GM19240 (cell line): ENCODE measurements around the gene NEUROG3.
"Not testable (repeated sequence)": the region's sequence is repeated elsewhere in the genome, so short reads cannot be mapped to it uniquely, and the experiment has no call there.

Source experiments
- DNase-seq: peaks from one replicate; pipeline ENCODE4 v3.0.0; 2011; ENCODE audit warnings: low spot score; ENCODE audit not compliant: insufficient read length

The NEUROG3 gene

DNA sequence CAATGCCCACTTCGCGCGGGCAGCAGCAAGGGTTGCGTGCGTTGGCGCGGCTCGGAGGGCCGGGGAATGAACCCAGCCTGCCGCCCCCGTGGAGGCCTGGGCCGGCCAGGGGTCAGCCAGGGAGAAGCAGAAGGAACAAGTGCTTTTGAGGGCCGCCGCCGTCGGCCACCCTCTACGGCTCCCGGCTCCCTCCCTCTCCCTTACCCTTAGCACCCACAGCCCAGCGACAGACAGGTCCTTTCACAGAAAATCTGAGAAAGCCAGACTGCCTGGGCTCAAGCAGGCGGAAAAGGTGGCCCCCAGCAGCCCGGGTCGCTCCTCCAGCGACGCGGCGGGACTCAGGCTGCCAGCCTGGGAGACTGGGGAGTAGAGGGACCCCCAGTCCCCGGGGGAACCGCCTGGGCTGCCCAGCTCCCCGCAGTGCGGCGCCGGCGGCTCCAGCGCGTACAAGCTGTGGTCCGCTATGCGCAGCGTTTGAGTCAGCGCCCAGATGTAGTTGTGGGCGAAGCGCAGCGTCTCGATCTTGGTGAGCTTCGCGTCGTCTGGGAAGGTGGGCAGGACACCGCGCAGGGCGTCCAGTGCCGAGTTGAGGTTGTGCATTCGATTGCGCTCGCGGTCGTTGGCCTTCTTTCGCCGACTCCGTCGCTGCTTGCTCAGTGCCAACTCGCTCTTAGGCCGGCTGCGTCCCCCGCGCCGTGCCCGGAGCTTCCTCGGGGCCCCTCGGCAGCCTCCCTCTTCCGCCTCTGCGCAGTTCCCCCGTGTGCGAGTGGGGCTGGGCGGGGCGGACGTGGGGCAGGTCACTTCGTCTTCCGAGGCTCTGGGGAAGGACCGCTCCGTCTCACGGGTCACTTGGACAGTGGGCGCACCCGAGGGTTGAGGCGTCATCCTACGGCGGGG lies 815 bp downstream of the NEUROG3 start:
- DNase-seq, result no peak

DNA sequence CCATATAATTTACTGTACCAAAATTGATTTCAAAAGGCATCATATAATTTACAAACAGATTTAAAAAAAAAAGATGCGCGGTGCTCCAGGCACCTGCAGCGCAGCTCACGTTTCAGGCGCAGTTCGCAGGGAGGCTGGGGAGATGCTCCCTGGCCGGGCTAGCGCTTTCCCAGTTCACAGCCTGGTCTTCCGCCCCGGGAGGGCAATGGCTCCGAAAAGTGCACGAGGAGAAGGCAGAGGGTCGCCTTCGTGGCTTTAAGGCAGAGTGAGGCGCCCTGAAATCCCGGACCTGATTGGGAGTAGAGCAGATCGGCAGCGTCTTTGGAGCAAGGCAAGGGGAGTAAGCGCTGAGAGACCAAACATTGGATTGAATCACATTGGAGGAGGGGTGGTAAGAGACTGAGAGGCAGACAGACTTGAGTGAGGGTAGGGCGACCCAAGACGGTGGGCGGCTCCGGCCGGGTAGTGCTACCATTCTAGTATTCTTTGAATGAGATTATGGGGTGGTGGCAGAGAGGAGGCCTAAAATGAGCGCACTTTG lies 1.5 kb downstream of the NEUROG3 start:
- DNase-seq, result no peak

DNA sequence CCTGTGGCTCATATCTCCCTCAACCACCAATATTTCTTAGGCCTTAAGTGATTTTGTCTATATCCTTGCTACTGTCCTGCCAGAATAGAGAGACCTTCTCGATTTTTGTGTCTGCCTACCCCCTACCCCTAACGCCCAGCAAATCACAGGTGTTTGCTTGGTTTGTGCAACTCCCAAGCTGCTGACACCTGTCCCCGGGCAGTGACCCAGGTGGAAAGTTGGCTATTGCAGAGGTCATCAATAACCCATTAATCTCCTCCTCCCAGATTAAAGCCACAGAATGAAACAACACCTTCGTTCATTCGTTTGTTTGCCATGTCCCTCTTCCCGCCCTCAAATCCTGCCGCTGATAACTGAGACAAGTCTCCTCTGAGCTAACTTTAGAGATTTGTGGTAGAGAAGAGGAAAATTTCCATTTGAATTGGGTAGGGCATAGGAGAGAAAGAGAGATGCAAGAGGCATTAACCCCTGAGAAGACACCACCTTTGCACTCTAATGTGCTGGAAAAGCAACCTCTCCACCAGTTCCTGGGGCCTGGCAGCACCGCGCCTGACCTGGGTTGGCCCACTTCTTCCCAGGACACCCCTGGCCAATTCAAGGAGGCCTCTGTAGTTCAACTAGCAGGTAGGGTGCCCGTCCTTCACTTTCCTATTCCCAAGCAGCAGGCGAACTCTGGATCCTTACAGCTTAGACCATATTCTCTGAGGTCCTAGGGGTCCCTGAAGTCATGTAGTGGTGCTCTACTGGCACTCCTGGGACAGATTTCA lies 3.0 kb downstream of the NEUROG3 start:
- DNase-seq, result no peak

DNA sequence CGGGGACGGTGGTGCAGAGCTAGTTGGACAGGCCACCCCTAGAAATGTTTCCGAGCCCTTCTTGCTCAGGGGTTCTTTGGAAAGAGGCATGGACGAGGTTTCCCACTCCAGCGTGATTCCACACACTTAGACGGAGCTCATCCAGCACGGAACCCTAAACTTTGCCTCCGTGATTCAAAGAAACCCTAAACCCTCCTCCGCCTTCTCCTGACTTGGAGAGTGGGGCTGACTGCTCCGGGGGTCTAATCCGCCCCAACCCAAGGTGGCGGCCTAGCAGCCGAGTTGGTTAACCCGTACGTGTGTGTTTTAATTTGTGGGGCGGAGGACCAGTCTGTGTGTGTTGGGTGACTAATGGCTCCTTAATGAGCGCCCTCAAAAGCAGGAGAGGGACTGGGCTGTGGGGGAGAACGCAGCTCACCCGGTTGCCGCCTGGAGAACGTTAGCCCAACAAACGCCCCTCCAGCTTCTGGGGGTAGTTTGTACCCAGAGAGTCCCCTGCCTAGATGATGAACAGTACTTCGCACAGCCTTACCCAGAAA lies 3.8 kb downstream of the NEUROG3 start:
- no peak for DNase-seq

DNA sequence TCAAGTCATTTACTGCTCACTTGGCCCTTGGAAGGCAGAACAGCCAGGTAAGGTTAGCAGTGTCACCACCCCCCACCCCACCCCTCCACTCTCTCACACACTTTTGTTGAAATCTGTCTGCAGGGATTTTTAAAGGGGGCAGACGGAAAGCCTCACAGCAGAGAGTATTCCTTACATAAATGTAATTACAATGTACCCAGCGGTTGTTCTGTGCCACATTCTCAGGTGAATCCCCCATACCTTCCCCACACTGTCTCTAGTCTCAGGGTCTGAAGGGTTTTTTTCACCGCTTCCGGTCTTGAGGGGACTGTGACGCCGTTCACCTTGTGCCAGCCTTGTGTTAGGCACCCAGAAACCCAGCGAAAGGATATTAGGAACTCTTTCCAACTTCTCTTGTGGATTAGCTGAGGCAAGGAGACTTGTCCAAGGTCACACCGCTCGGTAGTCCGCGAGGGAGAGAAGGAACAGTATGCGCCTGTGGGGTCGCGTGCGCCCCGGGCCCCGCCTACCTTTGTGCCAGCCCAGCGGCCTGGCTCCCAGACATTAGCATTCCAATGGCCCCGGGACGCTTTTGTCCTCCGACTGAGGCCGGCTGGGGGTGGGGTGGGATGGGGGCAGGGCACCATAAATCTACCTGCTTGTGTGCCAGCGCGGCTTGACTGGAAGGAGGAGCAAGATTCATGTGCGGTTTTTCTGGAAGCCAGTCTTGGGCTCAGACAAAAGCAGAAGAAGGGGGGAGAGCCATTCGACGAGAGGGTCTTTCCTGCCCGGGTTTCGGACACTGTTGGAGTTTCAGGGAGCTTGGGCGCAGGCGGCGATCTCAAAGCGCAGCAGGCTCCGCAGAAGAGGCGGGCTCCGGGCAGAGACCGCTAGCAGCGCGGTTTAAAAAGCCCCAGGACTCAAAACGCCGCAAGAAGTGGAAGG lies 4.5 kb downstream of the NEUROG3 start:
- DNase-seq, result no peak

DNA sequence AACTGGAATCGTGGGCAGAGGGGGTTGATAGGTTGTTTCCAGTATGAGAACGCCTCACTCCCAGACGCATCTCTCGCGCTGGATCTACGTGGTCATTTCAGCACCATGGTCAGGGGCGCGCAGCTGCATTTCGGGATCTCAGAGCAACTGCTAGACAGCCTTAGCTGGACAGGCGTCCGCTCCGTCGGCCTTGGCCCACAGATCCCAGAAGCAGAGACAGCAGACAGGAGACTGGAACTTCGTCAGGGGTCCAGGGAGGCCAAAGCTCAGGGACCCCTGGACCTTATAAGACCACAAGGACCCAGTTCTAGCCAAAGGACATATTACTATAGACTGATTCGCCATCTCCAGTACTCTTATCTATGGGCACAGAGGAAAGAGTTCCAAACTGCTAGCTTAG lies 5.3 kb downstream of the NEUROG3 start:
- no peak for DNase-seq

DNA sequence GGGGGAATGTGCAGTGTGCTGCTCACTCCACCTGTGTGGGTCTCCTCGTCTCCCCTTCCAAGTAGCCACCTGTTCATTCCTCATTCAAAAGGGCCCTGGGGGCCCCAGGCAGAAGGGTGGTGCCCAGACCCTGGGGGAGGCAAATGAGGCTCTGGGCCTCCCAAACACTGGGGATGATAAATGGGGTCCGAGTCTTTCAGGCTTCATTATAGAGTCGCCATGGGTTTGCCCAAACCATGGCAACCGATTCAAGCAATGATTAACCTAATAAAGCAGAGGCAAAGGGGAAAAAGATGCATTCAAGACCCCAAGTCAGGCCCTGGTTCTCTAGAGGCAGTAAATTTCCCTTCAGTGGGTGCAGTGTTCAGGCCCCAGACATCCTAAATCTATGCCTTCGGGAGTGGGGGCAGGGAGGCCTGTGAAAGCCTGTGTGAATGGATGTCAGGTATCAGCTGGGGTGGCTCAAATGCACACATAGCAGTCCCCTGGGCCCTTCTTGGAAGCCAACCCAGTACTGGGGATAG lies 10.4 kb downstream of the NEUROG3 start:
- DNase-seq, result no peak

DNA sequence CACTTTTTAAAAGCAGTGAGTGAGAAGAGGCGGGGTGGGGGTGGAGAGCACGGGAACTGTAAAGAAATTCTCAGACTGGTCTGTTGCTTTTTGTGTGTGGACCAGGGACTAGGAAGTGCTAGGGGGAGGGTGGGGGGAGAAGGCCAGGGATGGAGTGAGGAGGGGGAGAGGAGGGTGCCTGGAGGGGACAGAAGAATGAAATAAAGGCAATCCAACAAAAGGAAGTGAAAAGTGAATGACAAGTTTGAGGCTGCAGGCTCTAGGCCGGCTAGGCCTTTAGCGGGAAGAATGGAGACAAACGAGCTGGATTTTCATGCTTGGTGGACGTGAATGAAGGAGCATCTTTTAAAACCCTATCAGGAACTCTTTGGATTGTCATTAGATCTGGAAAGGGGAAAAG lies 13.7 kb downstream of the NEUROG3 start:
- no peak for DNase-seq

DNA sequence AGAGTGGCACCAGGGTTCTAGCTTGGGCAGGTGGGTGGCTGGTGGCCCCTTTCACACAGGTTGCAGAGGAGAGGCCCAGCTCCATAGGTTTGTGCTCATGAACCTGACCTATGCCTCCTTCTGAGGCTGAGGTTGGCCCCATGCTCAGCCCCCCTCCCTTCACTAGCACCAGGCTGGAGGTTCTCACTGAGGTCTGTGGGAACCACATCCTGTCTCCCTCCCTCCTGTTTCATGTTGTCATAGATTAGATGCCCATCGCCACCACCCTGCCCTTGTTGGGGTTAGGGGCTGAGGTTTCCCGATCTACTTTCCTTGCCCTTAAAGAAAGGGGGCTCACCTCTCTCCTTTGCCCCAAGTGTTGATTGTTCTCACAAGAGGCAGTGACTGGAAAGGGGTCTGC lies 14.7 kb downstream of the NEUROG3 start:
- DNase-seq, result no peak

DNA sequence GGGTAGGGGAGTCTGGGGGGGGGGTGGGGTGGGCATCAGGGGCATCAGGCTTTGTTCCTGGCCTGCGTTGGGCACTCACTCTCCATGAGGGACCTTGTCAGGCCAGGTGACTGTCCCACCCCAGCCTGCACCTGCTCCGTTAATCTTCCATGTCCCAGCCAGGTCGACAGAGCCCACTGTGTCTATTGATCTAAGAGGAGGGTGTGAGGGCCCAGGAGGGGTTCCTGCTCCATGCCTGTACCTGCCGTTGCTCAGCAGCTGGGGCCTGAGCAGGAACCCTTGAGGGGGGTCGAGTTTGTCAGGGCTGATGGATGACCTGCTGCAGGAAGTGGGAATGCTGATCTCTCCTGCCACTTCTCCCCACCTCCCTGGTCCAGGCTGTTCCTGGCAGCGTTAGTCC lies 18.6 kb downstream of the NEUROG3 start:
- no peak for DNase-seq

DNA sequence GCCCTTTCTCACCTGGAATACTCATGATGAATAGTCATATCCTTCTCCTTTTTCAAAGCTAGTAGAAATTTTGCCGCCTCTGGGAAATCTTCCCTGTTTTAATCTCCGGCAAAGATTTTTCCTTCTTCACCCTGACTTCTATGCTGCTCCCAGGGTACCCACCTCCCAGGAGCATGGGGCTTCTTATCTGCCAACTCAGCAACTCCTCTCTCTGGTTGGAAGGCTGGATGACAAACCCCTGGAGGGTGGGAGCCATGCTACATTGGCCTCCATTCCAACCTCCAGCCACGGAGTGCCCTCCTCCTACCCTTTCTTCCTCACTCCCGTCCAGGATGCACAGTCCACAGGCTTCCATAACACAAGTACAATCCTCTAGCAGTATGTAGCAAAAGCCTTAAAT lies 19.9 kb downstream of the NEUROG3 start:
- no peak for DNase-seq

DNA sequence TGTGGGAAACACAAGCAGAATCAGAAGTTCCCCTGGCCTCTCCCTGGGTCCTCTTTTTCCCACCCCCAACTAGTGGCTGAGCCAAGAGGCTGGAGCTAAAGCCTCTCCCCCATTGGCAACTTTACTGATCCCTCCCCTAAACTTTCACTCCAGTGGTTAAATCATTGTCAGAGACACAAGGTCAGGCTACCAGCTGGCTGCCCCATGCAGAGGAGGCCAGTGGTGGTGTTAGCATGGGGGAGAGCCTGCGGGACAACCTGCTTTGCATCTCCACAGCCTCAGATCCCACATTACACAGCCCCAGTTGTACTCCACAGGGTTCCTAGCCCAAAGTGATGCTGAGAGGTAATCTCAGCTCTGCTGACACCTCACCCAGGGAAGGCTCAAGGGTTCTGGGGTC lies 21.0 kb downstream of the NEUROG3 start:
- DNase-seq, result no peak

DNA sequence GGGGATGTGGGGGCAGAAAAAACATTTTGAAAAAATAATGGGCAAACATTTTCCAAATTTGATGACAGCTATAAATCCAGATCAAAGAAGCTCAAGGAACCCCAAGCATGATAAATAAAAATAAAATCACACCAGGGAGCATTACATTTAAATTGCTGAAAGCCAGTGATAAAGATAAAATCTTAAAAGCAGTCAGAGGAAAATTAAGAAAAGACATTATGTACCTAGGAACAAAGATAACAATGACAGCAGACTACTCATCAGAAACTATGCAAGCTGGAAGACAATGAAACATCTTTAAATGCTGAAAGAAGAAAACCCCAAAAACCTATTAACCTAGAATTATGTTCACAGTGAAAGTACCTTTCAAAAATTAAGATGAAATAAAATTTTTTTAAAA lies 23.3 kb downstream of the NEUROG3 start:
- no peak for DNase-seq

DNA sequence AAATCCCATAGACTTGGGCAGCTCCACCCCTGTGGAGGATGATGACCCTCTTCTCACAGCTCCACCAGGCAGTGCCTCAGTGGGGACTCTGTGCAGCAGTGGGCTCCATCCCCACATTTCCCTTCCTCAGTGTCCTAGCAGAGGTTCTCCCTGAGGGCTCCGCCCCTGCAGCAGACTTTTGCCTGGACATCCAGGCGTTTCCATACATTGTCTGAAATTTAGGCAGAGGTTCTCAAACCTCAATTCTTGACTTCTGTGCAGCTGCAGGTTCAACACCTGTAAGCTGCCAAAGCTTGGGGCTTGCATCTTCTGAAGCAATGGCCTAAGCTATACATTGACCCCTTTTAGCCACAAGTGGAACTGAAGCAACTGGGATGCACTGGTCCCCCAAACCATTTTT lies 31.8 kb downstream of the NEUROG3 start:
- no peak for DNase-seq

DNA sequence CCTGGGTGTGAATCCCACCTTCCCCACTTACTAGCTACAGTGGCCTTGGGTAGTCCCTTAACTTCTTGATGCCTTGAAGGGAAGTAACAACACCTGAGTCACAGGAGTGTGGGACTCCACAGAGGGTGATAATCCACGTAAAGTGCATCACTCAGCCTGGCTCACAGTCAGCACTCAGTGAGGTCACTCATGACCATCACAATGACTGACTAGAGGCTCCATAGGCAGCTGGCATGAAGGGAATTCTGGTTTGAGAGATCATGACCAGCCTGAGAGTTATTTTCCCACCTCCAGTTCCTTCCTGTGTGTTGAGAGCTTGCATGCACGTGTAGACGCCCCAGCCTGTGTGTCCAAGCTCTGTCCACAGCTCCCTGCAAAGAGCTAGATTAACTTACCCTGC lies 34.8 kb downstream of the NEUROG3 start:
- no peak for DNase-seq

DNA sequence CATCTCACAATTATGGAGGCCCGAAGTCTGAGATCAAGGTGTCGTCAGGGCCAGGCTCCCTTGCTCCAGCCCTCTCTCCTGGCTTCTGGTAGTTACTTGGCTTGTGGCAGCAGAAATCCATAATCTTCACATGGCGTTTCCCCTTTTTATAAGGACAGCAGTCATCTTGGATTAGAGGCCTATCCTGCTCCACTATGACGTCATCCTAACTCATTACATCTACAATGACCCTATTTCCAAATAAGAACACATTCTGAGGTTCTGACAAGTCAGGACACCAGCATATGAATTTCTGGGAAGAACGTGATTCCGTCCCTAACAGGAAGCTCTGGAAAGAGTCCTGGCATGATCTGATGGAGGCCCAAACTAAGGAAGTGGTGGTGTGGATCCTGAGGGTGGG lies 35.8 kb downstream of the NEUROG3 start:
- DNase-seq, result no peak

DNA sequence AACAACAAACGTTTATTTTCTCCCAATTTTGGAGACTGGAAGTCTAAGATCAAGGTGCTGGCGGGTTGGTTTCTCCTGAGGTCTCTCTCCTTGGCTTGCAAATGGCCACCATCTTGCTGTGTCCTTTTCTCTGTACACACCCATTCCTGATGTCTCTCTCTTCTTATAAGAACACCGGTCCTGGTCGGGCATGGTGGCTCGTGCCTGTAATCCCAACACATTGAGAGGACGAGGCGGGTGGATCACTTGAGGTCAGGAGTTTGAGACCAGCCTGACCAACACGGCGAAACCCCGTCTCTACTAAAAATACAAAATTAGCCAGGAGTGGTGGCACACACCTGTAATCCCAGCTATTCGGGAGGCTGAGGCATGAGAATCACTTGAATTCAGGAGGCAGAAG lies 36.7 kb downstream of the NEUROG3 start:
- DNase-seq, result not testable (repeated sequence)

DNA sequence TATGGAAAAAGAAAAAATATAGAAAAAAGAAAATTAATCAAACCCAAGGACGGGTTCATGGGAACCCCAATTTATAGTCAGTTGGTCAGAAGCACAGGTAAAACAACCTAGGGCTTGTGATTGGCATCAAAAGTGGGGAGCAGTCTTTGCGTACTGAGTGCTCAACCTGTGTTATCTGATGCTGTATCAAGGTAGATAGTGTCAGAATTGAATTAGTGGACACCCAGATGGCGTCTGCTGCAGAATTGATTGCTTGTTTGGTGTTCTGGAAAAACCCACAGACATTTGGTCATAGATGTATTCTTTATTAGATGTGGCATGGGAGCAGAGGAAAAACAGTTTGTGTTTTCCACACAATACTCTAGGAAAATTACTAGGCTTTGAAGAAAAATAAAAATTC lies 39.6 kb downstream of the NEUROG3 start:
- no peak for DNase-seq

DNA sequence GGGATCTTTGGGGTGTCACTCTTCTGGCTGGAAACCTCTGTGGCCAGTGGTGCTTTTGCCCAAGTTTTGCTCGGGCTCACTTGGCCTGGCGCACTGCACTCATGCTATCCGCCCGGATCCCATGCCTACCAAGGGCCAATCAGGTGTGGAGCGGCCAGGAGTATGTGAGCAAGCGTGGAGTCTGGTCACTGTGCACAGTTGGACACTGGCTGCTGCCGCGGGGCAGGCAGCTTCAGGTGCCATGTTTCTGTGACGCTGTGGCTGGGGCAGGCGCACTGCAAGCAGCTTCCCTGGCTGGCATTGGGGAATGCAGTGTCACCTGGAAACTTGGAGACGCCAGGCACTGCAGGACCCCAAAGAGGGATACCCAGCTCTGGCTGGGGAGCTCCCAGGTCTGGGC lies 45.3 kb downstream of the NEUROG3 start:
- no peak for DNase-seq
